HK-2 (cell line): Measurements from ENCODE around the gene ROBO4.

ENCODE experiments used
- DNase-seq: peaks from one replicate; pipeline ENCODE4 v3.0.0-alpha.2; 2018; ENCODE audit not compliant: unreplicated experiment

The ROBO4 gene

GRCh38 chr11:124872741-124873140 is 24.9 kb downstream of the ROBO4 start:
- DNase-seq = no peak

DNA sequence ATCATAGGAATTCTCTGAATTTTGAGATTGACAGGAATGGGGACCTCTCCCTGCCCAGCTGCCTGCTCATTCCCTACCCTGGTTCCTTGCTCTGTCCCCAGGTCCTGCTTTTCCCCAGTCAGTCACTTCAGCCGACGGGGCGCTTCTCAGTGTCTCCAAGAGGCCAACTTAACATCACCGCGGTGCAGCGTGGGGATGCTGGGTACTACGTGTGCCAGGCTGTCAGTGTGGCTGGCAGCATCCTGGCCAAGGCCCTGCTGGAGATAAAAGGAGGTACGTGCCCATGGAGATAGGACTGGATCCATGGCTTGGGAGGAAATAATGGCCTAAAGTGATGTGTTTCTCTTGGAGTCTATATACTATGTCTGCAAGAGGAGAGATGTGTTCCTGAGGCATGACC is 25.4 kb downstream of the ROBO4 start:
- no peak for DNase-seq

GRCh38 chr11:124870430-124870829 is 27.2 kb downstream of the ROBO4 start:
- no peak for DNase-seq

DNA sequence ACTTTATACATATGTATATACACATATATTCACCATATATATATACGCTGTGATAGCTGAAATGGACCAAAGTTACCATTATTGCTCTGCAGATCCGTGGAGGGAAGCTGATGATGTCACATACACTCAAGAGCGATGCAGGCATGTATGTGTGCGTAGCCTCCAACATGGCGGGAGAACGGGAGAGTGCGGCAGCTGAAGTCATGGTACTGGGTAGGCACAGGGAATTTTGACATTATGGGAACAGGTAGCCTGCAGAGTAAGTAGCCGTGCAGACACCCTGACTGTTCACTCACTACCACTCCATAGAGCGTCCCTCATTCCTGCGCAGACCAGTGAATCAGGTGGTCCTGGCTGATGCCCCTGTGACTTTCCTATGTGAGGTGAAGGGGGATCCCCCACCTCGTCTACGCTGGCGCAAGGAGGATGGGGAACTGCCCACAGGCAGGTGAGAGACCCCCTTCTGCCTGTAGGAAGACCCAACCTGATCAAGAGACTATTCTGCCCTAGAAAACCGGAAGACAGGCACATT is 27.7 kb downstream of the ROBO4 start:
- DNase-seq = no peak

DNA sequence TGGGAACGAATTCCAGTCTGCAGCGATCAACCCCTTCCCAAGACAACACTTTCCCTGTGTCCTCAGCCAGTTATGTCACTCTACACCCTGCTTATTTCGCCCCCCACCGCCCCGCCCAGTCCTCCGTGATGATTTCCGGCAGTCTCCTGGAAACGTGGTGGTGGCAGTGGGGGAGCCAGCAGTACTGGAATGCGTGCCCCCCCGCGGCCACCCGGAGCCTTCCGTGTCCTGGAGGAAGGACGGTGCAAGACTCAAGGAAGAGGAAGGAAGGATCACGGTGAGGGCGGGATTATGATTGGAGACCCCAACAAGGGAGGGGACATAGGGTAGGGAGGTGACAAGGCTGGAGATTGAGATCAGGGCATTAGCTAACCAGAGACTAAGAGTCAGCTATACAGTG is 28.3 kb downstream of the ROBO4 start:
- DNase-seq = no peak

GRCh38 chr11:124868331-124869274 is 29.1 kb downstream of the ROBO4 start:
- DNase-seq = no peak

GRCh38 chr11:124867700-124868099 is 30.0 kb downstream of the ROBO4 start:
- DNase-seq = no peak

DNA sequence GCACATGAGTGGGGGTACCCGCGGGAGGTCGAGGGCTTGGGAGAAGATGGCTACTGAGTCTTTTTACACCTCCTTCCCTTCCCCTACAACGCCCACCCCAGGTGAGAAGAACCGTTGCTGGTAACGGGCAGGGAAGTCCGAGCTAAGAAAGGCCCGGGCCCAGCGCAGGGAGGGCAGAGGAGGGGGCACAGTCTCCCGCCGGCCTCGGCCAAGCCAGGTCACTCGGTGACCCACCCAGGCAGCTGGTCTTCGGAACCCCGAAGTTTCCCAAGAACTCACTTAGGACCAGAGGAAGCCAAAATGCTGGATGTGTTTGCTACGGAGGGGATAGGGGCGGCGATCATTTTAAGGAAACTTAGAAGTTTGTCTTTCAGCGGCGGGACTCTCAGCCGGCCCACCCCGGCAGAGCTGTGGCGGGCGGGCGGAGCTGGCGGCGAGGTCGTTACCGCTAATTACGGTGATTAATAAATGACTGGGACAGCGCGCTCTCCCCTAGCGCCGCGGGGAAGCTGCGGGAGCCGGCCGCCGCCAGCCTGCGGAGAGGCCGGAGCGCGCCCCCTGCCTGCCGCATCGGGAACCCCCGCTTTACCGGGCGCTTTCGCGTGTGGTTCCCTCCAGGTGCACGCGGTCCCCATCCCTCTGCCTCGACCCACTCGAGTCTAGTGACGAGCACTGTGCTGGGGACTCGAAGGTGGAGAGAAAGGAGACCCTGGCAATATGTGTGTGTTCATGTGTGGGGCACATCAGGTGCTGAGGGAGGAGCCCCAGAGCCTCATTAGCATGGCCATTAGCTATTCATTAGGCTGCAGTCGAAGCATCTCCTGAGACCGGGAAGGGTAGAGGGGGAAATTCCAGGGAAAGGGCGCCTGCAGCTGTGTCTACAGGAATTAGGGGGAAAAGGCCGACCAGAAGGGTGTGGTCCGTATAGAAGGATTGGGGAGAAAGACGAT is 31.5 kb downstream of the ROBO4 start:
- DNase-seq = peak; percentile 49

DNA sequence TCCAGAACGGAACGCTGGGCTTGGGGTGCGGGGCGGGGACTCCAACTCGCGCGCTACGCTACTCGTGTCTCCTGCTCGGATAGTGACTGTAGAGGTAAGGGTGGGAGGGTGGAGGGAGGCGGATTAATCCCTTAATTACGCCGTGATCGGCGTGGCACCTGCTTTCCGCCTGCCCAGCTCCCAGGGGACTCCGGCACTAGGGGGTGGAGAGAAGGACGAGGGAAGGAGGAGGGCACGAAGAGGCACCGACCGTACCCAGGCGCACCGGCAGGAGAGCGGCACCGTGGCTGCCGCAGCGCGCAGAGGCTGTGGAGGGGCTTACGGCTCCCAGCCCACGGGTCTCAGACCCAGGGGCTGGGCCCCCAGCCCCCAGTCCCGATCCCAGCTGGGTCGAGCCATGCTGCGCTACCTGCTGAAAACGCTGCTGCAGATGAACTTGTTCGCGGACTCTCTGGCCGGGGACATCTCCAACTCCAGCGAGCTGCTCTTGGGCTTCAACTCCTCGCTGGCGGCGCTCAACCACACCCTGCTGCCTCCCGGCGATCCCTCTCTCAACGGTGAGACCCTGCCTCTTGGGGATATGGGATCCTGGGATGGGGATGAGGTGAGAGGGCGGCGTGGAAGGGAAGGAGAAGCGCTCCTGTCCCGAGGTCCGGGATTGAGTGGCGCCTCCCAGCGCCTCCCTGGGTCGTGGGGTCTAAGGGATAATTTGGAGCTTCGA is 32.3 kb downstream of the ROBO4 start, which contains the start of gene ROBO3:
Gene ROBO3, plus strand, starts transcription at position 252 of the 721 bp plus-strand sequence. Its CDS starts 146 bp downstream, at position 398.
- DNase-seq = no peak

GRCh38 chr11:124864892-124865180 is 32.8 kb downstream of the ROBO4 start:
- DNase-seq = no peak

DNA sequence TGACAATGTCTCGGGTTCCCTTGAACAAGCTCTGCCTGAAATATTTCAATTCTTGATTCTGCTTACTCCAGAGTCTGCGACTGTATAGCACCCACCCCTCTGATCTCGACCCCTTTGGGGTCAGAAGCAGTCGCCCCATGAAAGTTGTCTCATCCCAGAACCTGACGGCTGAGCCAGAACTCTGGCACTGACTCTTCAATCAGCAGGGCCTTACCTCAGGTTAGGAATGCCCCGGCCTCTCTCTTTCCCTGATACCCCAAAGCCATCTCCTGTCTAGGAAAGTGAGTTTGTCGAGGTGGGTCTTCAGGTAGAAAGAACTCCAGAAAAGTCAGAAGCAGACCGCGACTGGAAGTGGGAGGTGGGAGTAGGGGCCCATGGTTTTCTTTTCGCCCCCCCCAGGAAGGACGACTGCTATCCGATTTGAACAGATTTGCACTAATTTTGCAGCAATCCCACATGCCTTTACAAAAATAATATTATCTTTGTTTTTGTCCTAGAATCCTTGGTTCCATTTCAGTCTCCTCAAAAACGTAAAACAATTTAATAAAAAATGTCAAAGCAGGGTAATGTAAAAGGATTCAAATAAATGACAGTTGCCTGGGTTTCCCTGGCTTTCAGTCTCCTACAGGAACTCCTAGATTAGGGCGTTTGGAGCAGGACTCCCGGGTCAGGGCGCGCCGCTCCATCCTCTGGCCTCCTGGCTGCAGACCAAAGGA is 33.3 kb downstream of the ROBO4 start:
- DNase-seq = no peak

DNA sequence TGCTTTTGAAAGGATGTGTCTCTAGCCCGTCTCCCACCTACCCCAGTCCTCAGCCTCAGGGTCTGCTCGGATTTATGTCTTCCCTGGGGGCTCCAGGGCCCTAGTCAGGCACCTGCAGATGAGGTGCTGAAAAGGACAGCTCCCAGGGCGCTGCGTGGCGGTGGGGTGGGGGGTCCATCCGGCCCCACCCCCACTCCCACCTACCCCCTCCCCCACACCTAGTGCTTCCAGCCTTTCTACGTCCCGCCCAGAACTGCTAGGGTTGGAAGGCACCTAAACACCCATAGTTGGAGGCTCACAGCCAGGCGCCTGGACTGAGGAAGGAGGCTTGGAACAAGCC is 33.9 kb downstream of the ROBO4 start:
- DNase-seq = no peak

DNA sequence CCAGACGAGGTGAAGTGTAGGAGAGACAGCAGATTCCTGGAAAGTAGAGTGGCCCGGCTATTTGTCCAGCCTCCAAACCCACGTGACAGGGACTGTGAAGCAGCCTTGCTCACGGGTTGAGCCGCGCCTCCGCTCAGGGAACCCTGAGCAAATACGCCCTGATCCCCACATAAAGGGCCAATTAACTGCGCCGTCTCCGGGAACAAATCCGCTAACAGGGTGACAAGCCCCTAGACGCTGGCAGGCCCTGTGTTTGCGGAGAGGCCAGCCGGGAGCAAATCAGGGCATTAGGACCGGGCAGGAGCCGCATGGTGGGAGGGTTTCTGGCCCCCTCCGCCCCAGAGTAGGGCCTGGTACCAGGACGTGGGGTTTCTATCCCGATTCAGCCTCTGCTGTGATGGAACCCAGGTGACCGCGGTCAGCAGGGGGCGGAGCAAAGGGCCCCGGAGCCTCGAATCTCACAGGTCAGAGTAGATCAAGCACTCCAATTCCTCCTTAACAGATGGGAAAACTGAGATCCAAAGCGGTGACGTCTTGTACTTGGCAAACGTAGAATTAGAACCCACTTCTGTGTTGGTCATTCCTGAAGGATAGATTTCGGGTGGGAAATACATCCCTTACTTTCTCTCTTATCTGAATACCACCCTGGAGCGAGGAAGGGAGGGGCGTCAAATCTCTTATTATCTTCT is 34.4 kb downstream of the ROBO4 start:
- DNase-seq = no peak

DNA sequence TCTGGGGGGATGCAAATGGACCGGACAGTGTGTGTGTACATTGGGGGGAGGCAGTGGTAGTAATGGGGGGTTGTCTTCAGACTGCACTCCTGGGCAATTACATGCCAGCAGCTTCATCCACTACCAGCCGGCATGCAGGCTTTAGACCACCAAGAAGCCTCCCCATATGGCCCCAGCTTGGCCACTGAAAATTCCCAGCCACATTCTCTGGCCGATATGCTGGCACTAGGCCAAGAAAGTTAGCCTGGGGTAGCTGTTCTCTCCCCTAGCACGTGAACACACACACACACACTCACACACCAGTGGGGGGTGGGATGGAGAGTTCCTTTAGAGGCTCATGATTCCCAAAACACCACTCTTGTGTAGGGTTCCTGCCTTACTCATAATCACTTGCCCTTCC is 36.0 kb downstream of the ROBO4 start:
- DNase-seq = no peak

- DNase-seq = no peak
These were observed 38.5 kb downstream of the ROBO4 start for GRCh38 chr11:124859171-124859570.

DNA sequence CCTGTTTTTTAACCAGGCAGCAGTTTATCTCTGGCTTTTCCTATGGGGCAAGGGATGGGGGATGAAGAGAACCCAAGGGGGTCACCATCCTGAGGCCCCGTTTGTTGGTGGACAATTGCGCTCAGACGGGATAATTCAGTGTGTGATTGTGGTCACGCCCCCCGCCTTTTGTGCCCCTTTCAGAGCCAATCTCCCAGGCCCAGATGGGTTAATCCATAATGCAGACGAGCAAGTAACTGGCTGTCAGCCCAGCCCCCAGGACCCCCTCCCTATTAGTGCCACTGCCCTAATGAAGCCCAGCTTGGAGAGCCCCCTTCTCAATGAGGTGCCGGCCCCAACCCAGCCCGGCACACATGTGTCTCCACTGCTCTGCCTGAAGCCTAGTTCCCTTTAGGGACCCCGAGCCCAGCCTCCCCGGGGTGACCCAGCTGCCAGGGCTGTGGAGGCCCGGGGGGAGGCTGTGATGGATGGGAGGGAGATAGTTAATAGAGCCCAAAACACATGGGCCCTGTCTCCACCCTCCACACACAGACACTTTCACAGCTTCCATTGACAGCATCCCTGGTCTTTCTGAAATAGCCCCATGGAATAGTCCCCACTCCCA is 51.5 kb downstream of the ROBO4 start:
- no peak for DNase-seq

GRCh38 chr11:124844664-124845079 is 53.0 kb downstream of the ROBO4 start:
- no peak for DNase-seq

DNA sequence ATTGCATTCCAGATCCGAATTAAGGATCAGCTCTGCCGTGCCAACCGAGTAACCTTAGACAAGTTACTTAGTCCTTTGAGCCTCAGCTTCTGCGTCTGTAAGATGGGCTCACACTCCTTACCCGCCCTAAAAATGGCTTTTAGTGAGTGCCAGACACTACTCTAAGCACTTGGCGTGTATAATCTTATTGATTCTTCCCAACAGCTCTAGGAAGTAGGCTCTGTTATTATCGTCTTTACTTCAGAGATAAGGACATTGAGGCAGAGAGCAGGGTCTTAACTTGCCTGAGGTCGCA is 54.1 kb downstream of the ROBO4 start:
- no peak for DNase-seq

- DNase-seq = no peak
These were observed 55.4 kb downstream of the ROBO4 start for GRCh38 chr11:124842305-124842704.

DNA sequence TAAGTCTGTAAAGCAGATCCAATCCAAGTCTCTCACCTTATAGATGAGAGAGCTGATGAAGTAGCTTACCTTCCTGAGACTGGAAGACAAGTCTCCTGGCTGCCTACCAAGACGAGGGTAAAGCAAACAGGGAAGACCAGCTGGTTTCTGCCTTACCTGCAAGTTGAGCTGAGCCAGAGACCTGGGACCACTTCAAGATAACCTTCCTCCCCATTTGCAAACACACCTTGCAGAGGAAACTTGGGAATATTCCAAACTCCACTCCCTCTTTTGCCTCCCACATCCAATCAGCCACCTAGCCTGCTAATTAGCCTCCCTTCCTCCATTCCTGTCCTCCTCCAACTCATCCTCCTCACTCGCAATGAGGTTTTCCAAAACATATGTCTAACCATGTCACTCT is 55.8 kb downstream of the ROBO4 start:
- no peak for DNase-seq
